IPS-18a (cell line): ENCODE measurements around the gene TNFRSF14.

Experiments used
- H3K27ac ChIP-seq: one replicate; pipeline ENCODE4 v1.5.1; 2013; ENCODE audit warnings: low read length
- H3K27me3 ChIP-seq: one replicate; pipeline ENCODE4 v1.6.1; 2013; ENCODE audit warnings: mild to moderate bottlenecking, low read length; ENCODE audit not compliant: control insufficient read depth, insufficient read depth
- H3K36me3 ChIP-seq: one replicate; pipeline ENCODE4 v1.6.1; 2013; ENCODE audit warnings: low read depth, low read length; ENCODE audit not compliant: control insufficient read depth
- H3K4me1 ChIP-seq: one replicate; pipeline ENCODE4 v1.6.1; 2013; ENCODE audit warnings: low read depth, low read length; ENCODE audit not compliant: control insufficient read depth
- H3K4me3 ChIP-seq: one replicate; pipeline ENCODE4 v1.5.1; 2013; ENCODE audit warnings: low read length
- H3K9ac ChIP-seq: one replicate; pipeline ENCODE4 v1.6.1; 2013; ENCODE audit warnings: mild to moderate bottlenecking, low read length, moderate library complexity
- H3K9me3 ChIP-seq: one replicate; pipeline ENCODE4 v1.6.1; 2013; ENCODE audit warnings: low read depth, low read length; ENCODE audit not compliant: control insufficient read depth

Gene TNFRSF14

DNA sequence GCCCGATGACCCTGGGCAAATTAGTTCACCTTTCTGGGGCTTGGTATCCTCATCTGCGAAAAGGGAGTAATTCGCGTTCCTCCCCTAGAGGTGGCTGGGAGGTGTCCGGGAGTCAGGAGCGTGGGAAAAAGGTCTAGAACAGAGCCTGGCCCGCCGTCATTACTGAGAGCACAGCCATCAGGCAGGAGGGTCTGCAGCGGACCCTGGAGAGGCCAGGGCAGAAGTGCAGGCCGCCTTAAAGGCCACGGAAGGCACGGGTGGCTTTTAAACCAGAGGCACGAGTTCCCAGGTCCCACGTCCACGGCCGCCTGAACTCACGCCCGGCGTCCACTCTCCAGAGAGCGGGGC, 30.6 kb upstream of the TNFRSF14 start:
- H3K9ac ChIP-seq = peak overlapping the region; percentile 71
- H3K4me1 ChIP-seq = peaks cover 10% of the 10 kb centered on the region
- H3K27me3 ChIP-seq = peaks cover 36% of the 10 kb centered on the region
- no peaks in the 10 kb centered on the region for H3K9me3 ChIP-seq
- H3K4me3 ChIP-seq = peak overlapping the region; percentile 89
- no peak overlapping the region for H3K27ac ChIP-seq
- H3K36me3 ChIP-seq = peaks cover 8% of the 10 kb centered on the region

DNA sequence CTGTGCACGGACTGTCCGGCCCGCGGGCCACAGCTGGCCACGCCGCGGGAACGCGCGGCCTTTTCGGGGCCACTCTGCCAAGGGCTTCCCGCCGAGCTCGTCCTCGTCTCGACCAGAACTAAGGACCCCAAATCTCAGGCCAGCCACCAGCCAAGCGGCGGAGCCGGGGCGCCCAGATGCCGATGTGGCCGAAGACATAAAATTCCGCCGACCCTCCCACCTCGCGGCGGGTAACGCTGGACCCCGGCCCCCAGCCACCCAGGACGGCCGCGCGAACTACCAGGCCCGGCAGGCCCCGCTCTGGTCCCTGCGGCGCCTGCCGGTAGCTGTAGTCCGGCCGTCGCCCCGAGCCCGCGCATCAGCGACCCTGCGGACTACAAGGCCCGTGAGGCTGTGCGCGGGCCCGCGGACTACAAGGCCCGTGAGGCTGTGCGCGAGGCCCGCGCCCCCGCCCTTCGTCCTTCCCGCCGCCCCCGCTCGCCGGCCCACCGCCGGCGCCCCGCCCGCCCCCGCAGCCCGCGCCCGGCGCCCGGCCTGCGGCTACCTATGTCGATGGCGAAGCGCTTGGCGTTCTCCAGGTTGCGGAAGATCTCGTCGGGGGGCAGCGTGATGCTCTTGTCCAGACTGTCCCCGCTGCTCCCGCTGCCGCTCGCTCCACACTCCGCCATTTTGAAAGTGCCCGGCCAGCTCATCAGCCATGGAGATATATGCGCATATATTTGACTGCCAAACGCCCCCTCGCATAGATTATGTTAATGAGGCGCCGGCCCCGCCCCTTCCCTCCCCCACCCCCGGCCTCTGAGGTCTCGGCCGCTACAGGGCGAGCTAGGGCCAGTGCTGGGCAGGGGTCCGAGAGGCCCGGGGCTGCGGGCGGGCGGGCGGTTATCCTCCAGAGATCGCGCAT, 30.0 kb upstream of the TNFRSF14 start, which contains the start of gene PANK4:
PANK4 (minus strand) TSS at position 677 of the 904 bp plus-strand sequence; CDS start at position 668, 9 bp downstream.
- Histone ChIP-seq H3K27ac (no peak within 1 kb of the TSS), H3K4me1 (peaks cover 10% of the 10 kb centered on the region), H3K36me3 (peaks cover 2% of the 10 kb centered on the region), H3K9ac (peak within 1 kb of the TSS; percentile 71), H3K4me3 (peak within 1 kb of the TSS; percentile 89), H3K27me3 (peaks cover 42% of the 10 kb centered on the region), H3K9me3 (no peaks in the 10 kb centered on the region)

DNA sequence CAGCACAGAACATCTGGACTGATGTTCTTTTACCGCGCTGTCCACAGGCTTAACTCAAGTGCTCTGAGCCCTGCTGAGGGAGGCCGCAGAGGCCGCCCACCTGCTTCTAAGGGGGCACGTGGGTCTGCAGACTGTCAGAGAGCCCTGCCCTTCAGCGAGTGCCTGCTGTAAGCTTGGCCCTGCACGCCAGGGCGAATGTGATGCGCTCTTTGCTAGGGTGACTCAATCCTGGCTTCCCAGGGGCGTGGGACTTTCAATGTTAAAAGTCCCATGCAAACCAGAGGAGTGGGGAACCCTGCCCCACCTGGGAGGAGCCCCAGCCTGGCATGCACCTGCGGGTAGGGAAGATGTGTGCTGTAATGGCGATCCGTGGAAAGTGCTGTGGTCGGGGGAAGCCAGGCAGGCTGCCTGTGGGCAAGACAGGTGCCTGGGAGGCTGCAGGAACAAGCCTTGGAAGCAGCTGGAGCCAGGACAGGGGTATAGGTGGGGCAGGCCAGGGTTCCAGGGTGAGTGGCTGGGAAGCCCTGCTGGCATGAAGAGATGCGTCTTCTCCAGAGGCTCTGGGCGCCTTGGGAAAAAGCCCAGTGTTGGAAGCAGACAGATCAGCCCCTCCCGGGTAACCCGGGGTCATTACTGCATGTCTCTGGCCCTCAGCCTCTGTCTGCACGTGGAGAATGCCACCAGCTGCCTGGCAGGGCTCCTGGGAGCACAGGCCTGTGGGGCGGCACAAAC, 29.2 kb upstream of the TNFRSF14 start:
- Histone ChIP-seq H3K9ac (no peak overlapping the region), H3K9me3 (no peaks in the 10 kb centered on the region), H3K4me3 (peak overlapping the region; percentile 47), H3K27ac (no peak overlapping the region), H3K4me1 (peaks cover 10% of the 10 kb centered on the region), H3K27me3 (peaks cover 50% of the 10 kb centered on the region), H3K36me3 (no peaks in the 10 kb centered on the region)

- H3K36me3 ChIP-seq = no peaks in the 10 kb centered on the region
- no peaks in the 10 kb centered on the region for H3K9me3 ChIP-seq
- H3K27me3 ChIP-seq = peaks cover 54% of the 10 kb centered on the region
- no peak overlapping the region for H3K9ac ChIP-seq
- H3K27ac ChIP-seq = no peak overlapping the region
- peaks cover 10% of the 10 kb centered on the region for H3K4me1 ChIP-seq
- no peak overlapping the region for H3K4me3 ChIP-seq
Observed at GRCh38 chr1:2527556-2527860, 28.7 kb upstream of the TNFRSF14 start.

DNA sequence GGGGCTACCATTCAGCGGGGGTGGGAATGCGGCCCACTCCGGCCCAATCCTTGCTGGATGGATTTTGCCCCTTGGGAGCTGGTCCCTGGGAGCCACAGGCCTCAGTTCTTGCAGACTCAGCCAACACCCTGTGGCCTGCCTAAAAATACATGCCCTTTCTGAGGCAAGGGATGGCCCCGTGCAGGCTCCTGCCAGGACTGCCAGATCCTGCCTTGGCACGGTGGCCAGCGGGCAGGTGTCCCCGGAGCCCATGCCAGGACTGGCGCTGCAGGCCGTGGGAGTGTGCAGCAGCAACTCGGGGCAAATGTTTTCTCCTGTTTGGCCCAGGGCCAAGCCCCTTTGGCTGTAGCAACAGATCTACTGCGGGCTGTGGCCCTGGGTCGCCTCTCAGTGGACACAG, 28.2 kb upstream of the TNFRSF14 start:
- peaks cover 59% of the 10 kb centered on the region for H3K27me3 ChIP-seq
- H3K9me3 ChIP-seq = no peaks in the 10 kb centered on the region
- H3K9ac ChIP-seq = no peak overlapping the region
- H3K27ac ChIP-seq = no peak overlapping the region
- H3K4me1 ChIP-seq = peaks cover 10% of the 10 kb centered on the region
- no peak overlapping the region for H3K4me3 ChIP-seq
- no peaks in the 10 kb centered on the region for H3K36me3 ChIP-seq

GRCh38 chr1:2528611-2528965, 27.6 kb upstream of the TNFRSF14 start:
- peaks cover 65% of the 10 kb centered on the region for H3K27me3 ChIP-seq

DNA sequence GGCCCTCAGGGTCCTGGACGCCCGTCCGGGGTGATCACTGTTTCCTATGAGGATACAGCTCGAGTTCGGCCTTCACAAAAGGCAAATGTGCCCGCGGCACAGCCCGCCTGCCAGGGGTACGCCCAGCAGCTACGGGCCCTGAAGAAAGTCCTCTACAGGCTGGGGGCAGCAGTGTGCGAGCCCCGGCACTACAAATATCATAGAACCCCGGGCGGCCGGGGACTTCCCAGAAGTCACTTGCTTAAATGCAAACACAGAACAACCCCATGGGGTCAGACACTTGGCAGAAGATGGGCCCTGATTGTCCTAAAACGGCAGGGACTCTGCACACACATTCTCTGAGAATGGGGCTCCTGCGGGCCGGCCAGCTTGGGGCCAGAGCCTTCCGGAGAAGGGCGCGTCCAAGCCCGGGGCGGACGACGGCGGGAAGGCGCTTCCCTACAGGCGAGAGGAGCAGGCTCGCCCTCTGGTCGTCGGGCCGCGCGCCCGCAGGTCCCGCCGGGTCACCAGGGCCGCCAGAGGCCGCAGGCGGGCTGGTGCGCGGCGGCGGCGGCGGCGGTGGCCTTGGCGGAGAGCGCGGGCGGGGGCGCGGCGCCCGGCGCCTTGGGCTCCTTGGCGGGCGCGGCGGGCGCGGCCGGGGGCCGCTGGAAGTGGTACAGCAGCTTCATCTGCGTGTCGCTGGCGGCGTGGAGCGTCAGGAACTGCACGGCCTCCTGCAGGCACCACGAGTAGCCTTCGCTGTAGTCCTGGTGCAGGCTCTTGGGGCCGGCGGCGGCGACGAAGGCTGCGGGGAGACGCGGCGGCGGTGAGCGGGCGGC, 27.0 kb upstream of the TNFRSF14 start:
- H3K4me1 ChIP-seq = peaks cover 10% of the 10 kb centered on the region
- H3K27ac ChIP-seq = no peak overlapping the region
- peak overlapping the region; percentile 35 for H3K4me3 ChIP-seq

More at GRCh38 chr1:2528611-2528965, 27.6 kb upstream of the TNFRSF14 start:
- H3K4me3 ChIP-seq = peak overlapping the region; percentile 35
- H3K27ac ChIP-seq = no peak overlapping the region
- H3K9me3 ChIP-seq = no peaks in the 10 kb centered on the region
- H3K9ac ChIP-seq = no peak overlapping the region
- no peaks in the 10 kb centered on the region for H3K36me3 ChIP-seq
- peaks cover 10% of the 10 kb centered on the region for H3K4me1 ChIP-seq

GRCh38 chr1:2529784-2530512, 26.2 kb upstream of the TNFRSF14 start, which contains the start of gene HES5:
HES5 (minus strand) TSS chr1:2530263; CDS start chr1:2530164, 99 bp downstream.
- Histone ChIP-seq H3K4me3 (peak within 1 kb of the TSS; percentile 43), H3K27me3 (peaks cover 75% of the 10 kb centered on the region), H3K9me3 (no peaks in the 10 kb centered on the region), H3K27ac (no peak within 1 kb of the TSS), H3K4me1 (peaks cover 10% of the 10 kb centered on the region), H3K9ac (no peak within 1 kb of the TSS), H3K36me3 (no peaks in the 10 kb centered on the region)

More for the DNA sequence above, 27.0 kb upstream of the TNFRSF14 start:
- Histone ChIP-seq H3K36me3 (no peaks in the 10 kb centered on the region), H3K27me3 (peaks cover 71% of the 10 kb centered on the region), H3K9me3 (no peaks in the 10 kb centered on the region), H3K9ac (no peak overlapping the region)

DNA sequence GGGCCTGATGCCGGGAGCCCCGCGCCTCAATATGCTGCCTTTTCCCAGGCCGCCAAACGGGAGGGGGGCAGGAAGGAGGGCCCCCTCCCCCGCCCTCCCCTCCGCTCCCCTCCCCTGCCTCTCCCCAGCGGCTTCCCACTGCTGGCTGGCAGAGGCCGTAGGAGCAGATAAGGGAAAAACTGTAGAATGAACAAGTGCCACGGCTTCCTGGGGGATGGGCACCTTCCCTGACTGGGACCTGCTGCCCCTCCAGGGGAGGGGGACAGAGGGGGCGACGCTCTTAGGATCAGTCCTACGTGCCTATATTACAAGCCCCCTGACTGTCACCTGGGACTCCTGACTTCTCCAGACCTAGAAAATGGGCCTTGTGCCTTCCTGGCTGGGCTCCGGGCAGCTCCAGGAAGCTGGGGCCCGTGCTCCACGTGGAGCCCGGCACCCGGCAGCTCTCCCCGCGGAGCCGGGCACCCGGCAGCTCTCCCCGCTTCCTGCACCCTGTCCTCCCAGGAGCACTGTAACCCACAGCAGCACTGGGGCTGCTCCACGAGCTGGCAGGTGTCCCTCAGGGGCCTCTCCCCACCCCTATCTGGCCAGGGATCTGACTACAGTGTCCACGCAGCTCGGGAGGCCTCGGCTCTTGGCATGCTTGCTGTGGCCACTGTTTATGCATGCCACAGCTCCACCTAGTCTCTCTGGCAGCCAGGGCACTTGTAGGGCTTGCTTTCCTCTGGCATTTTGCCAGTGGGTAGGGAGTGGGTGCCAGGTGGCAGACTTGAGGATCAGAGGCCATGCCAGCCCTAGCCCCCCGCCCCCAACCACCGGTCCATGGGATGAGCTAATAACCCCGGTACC, 25.4 kb upstream of the TNFRSF14 start:
- H3K27me3 ChIP-seq = peaks cover 75% of the 10 kb centered on the region
- no peak overlapping the region for H3K4me3 ChIP-seq
- H3K36me3 ChIP-seq = no peaks in the 10 kb centered on the region
- no peak overlapping the region for H3K9ac ChIP-seq
- H3K27ac ChIP-seq = no peak overlapping the region
- no peaks in the 10 kb centered on the region for H3K9me3 ChIP-seq
- peaks cover 7% of the 10 kb centered on the region for H3K4me1 ChIP-seq

DNA sequence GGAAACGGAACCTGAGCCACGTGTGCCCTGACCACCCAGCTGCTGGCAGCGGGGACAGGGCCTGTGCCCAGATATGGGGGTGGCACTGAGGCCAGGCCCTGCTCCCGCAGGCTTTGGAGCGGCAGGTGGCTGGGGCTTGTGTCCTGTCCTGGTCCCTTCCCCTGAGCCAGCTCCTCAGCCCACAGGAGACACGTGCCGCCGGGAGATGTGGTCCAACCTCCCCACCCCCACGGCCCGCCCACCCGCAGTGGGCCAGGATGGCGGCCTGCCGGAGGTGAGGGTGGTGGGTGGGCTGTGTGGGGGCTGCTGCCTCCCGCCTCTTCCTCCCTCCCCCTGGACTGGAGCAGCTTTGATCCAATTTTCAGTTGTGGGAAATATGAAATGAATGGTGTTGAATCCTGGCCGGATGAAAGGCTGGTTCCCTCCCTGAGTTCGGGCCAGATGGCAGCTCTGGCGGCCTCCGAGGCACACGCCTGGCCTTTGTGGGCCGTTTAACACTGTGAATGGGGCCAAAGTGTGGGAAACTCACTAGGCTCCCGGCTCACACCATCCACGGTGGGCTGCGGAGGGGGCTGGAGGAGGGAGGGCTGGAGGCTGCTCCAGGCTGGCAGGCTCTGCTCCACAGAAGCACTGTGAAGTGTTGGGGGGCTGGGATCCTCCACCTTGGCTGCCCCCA, 23.5 kb upstream of the TNFRSF14 start:
- no peaks in the 10 kb centered on the region for H3K36me3 ChIP-seq
- H3K4me1 ChIP-seq = peaks cover 4% of the 10 kb centered on the region
- H3K27me3 ChIP-seq = peaks cover 75% of the 10 kb centered on the region
- no peak overlapping the region for H3K27ac ChIP-seq
- H3K4me3 ChIP-seq = no peak overlapping the region
- H3K9me3 ChIP-seq = no peaks in the 10 kb centered on the region
- no peak overlapping the region for H3K9ac ChIP-seq
